ENCODE measurements around the gene CCDC66.

GRCh38 chr3:56556908-56557830, at the start of gene CCDC66:
- peak; percentile 79 for TF ChIP-seq CTCF (IDR thresholded peaks at IDR 0.05; ENCODE audit: poor library complexity, severe bottlenecking)
- peak; percentile 91 for TF ChIP-seq POLR2AphosphoS5 (IDR thresholded peaks at IDR 0.05)
- TF ChIP-seq RAD21 (conservative IDR thresholded peaks at IDR 0.05) = no peak

Data from neural cell (in vitro differentiated cells).